ENCODE data around the gene SMIM41.

- no peak for TF ChIP-seq CTCF (IDR thresholded peaks at IDR 0.05 in 4 of 5, conservative IDR thresholded peaks at IDR 0.05 in 1 of 5)
- no peak for TF ChIP-seq POLR2A (IDR thresholded peaks at IDR 0.05)
Measured at GRCh38 chr12:52070185-52070925, 9.1 kb upstream of the SMIM41 start.
